SIG-M5 (cell line): Measurements from ENCODE around the gene TXNDC15.
"Not testable (repeated sequence)": the region's sequence is repeated elsewhere in the genome, so short reads cannot be mapped to it uniquely, and the experiment has no call there.

ENCODE experiments used
- DNase-seq: peaks from one replicate; lab custom pipeline; 2025; lab: John Stamatoyannopoulos, UW

TXNDC15 gene

DNA sequence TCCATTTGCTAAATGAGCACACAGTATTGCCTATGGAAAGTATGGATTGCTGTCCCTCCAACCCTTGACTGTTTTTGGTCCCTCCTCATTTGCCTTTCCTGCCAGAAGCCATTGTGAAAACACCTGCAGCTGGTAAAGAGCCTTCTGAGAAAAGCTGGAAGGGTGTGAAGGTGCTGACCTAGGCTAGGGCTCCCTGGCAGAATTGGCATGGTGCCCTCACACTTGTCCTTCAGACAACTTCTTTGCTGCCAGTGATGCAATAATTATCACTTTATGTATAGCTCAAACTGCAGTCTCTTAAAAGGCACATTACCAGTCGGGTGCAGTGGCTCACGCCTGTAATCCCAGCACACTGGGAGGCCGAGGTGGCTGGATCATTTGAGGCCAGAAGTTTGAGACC, 4.2 kb downstream of the TXNDC15 start:
- no peak for DNase-seq

DNA sequence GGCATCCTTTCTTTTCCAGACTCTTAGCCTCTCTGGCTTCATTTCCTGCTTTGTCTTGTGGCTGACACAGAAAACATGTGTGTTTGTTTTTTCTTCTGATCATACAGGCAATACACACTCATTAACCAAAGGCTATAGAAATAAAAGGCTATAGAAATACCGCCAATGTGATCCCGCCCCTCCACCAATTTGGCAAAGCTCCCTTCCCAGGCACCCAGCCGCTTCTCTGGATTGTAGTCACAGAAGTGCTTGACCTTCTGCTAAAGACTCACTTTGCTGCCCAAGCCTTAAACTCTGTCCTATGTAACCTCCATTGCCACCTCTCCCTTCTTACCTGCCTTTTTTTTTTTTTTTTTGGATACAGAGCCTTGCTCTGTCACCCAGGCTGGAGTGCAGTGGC, 5.3 kb downstream of the TXNDC15 start:
- DNase-seq = no peak

DNA sequence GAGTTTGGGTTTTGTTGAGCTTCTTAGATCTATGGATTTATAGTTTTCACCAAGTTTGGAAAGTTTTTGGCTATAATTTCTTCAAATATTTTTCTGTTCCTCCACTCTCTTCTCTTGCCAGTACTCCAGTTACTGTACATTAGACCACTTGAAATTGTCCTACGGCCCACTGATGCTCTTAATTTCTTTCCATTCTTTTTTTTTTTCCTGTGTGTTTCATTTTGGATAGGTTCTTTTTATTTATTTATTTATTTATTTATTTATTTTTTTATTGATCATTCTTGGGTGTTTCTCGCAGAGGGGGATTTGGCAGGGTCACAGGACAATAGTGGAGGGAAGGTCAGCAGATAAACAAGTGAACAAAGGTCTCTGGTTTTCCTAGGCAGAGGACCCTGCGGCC, 6.8 kb downstream of the TXNDC15 start:
- DNase-seq = not testable (repeated sequence)

DNA sequence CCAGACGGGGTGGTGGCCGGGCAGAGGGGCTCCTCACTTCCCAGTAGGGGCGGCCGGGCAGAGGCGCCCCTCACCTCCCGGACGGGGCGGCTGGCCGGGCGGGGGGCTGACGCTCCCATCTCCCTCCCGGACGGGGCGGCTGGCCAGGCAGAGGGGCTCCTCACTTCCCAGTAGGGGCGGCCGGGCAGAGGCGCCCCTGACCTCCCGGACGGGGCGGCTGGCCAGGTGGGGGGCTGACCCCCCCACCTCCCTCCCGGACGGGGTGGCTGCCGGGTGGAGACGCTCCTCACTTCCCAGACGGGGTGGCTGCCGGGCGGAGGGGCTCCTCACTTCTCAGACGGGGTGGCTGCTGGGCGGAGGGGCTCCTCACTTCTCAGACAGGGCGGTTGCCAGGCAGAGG, 7.5 kb downstream of the TXNDC15 start:
- not testable (repeated sequence) for DNase-seq

DNA sequence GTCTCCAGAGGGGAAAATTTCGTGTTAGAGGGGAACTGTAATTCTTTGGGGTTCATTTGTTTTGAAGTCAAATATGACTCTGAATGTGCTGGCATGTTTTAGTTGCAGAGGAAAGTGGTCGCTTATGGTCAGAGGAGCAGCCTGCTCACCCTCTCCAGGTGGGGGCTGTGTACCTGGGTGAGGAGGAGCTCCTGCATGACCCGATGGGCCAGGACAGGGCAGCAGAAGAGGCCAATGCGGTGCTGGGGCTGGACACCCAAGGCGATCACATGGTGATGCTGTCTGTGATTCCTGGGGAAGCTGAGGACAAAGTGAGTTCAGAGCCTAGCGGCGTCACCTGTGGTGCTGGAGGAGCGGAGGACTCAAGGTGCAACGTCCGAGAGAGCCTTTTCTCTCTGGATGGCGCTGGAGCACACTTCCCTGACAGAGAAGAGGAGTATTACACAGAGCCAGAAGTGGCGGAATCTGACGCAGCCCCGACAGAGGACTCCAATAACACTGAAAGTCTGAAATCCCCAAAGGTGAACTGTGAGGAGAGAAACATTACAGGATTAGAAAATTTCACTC, 13.5 kb downstream of the TXNDC15 start:
- no peak for DNase-seq

DNA sequence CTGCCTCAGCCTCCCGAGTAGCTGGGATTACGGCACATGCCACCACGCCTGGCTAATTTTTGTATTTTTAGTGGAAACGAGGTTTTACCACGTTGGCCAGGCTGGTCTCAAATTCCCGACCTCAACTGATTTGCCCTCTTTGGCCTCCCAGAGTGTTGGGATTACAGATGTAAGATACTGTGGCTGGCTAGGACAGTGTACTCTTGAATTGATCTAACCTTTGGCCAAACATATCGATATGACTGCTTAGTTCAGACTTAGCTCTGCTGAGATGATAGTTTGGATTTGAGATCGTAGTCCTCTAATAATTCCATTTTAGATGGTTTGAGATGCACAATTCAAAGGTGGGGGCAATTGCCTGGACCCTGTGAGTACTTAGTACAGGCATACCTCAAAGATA, 15.2 kb downstream of the TXNDC15 start:
- DNase-seq = no peak

DNA sequence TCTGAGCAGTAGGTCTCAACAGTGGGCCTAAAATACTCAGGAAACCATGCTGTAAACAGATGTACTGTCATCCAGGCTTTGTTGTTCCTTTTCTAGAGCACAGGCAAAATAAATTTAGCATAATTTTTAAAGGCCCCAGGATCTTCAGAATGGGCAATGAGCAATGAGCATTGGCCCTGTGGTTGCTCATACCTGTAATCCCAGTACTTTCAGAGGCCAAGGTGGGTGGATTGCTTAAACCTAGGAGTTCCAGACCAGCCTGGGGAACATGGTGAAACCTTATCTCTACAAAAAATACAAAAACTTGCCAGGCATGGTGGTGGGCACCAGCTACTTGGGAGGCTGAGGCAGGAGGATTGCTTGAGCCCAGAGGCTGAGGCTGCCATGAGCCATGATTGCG, 17.3 kb downstream of the TXNDC15 start:
- no peak for DNase-seq

DNA sequence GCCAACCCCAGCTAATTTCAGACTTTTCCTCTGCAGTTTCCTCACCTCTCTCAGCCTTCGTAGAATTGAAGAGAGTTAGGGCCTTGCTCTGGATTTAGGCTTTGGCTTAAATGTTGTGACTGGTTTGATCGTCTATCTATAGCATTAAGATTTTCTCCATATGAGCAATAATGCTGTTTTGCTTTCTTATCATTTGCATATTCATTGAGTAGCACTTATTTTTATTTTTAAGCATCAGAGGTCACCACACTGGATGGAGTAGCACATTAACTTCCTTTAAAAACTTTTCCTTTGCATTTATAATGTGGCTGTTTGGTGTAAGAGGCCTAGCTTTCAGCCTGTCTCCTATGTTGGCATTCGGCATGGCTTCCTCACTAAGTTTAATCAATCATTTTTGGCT, 18.1 kb downstream of the TXNDC15 start:
- no peak for DNase-seq

DNA sequence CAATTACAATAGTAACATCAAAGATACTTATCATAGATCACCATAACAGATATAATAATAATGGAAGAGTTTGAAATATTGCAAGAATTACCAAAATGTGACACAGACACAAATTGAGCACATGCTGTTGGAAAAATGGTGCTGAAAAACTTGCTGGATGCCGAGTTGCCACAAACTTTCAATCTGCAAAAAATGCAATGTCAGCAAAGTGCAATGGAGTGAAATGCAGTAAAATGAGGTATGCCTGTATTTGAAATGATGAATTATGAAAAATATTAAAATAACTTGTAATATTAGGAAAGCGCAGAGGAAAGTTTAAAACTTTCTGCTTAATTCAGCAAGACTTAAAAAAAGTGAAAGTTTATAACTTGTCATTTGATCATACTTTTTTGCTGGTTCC, 18.8 kb downstream of the TXNDC15 start:
- DNase-seq = no peak

DNA sequence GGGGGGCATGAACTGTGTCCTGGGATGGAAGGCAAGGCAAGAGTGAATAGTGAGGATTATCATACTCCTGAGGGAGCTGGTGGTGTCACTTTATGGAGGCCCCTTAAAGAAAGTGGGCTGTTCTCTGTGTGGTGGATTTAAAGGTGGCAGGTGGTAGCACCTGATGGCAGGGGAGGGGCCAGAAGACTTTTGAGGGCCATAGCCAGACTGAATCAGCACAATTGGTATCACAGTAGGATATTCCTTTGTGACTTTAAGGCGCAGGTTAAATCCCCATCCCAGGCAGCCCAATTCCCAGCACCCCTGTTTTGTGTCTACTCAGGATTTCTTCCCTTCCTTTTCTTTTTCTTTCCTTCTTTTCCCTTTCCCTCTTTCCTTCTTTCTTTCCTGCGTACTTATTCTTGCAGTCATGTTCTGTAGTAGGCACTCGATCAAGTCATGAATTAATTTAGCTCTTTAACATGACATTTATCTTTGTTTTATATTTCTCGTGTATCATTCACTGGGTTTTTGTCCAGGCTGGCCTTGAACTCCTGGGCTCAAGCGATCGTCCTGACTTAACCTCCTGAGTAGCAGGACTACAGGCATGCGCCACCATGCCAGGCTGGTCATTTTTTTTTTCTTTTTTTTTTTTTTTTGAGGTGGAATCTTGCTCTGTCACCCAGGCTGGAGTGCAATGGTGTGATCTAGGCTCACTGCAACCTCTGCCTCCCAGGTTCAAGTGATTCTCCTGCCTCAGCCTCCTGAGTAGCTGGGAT, 19.8 kb downstream of the TXNDC15 start:
- no peak for DNase-seq

DNA sequence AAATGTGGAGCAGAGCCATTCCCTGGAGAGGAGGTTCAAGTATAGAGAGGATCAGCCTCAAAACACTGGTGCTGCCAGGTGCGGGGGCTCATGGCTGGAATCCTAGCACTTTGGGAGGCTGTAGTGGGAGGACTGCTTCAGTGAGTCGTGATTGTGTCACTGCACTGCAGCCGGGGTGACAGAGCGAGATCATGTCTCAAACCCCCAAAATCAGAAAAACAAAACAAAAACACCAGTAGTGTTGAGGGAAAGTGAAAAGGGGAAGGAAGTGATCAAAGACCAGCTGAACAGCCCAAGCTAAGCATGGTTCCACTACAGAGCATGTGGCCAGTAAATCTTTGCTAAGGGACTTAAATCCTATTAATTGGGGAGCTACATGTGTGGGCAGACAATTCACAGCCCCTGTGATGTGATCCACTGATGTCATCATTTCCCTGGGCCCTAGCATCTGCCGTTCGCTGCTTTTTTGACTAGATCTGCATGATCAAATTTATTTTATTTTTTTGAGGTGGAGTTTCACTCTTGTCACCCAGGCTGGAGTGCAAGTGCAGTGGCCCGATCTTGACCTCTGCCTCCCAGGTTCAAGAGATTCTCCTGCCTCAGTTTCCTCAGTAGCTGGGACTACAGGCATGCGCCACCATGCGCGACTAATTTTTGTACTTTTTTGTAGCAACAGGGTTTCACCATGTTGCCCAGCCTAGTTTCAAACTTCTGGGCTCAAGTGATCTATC, 28.1 kb downstream of the TXNDC15 start:
- DNase-seq = no peak

DNA sequence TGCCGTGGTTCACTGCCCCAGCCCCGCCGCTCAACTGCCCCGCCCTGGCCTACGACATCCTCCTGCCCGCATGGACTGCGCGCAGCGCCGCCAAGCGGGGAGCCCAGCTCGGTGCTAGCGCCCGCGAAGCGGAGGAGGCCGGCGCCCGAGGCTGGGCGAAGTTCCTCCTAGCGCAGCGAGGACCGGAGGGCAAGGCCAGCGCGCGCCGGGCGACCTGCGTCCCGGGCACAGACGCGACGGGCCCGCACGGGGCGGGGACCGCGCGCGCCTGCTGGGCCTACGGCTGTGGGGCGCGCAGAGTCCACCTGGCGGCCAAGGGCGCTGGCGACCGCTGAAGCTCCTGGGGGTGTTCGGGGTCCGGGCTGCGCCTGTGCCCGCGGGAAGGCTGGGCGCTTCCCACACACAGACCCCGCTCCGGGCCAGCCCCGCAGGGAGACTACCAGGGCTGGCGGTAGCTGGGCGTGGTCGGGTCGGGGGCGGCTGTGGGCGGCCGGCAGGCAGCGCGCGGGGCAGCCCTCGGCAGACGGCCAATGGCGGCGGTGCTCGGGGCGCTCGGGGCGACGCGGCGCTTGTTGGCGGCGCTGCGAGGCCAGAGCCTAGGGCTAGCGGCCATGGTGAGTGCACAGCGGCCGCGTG, 30.6 kb downstream of the TXNDC15 start, which contains the start of gene PCBD2:
Gene PCBD2 (plus strand): TSS at position 522 of the 636 bp plus-strand sequence. CDS start 9 bp downstream, at position 531.
- DNase-seq = peak; percentile 85

DNA sequence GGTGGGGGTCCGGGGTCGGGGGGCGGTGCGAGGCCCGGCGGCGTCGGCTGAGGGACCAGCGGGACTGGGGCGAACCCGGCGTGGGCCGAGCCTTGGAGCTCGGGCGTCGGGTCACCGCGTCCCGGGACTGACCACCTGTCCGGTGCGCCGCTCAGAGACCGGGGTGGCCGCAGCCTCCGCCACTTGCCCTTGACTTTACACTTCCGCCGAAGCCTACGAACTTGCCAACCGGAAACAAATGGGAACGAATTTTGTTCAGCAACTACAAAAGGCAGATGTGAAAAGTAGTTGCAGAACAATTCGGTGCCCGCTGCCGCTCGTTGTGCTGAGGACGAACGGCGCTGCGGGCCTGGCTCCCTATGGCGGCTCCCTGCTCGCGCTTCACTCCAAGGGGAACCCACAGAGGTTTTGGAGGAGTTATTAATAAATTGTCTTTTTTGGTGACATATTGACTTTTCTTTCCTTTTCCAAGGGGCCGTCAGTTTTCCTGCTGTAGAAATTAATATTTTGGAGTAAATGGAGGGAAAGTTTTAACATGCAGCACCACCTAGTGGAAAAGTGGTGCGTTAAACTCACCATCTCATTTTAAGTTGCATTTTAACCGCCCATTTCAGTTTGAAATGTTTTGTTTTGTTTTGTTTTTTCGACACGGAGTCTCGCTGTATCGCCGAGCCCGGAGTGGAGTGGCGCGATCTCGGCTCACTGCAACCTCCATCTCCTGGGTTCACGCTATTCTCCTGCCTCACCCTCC, 31.2 kb downstream of the TXNDC15 start:
- peak; percentile 24 for DNase-seq

DNA sequence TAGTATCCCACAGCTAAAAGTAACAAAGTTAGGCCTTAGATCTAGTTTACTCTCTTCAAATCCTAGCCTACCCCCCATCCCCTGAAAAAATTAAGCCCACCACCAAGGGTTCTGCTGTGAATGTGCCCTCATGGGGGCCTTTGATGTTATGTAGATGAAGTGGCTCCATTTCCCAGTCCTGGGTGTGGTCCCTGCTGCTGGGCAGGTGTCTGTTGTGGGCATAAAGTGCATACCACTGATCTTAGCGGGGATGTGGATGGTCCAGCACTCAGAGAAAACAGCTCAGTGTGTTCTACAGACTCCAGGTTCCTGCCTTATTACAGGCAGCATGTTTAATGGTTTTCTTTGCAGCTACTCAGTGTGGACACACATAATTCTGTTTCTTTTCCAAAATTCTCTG, 32.6 kb downstream of the TXNDC15 start:
- DNase-seq = no peak

DNA sequence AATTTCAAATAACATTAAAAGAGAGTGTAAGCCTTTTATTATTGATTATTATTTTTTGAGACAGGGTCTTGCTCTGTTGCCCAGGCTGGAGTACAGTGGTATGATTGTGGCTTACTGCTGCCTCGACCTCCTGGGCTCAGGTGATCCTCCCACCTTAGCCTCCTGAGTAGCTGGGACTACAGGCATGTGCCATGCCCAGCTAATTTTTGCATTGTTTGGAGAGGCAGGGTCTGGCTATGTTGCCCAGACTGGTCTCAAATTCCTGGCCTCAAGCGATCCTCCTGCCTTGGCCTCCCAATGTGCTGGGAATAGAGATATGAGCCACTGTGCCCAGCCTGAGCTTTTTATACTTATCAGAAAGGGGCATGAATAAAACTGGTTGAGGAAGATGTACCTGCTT, 36.6 kb downstream of the TXNDC15 start:
- DNase-seq = not testable (repeated sequence)

DNA sequence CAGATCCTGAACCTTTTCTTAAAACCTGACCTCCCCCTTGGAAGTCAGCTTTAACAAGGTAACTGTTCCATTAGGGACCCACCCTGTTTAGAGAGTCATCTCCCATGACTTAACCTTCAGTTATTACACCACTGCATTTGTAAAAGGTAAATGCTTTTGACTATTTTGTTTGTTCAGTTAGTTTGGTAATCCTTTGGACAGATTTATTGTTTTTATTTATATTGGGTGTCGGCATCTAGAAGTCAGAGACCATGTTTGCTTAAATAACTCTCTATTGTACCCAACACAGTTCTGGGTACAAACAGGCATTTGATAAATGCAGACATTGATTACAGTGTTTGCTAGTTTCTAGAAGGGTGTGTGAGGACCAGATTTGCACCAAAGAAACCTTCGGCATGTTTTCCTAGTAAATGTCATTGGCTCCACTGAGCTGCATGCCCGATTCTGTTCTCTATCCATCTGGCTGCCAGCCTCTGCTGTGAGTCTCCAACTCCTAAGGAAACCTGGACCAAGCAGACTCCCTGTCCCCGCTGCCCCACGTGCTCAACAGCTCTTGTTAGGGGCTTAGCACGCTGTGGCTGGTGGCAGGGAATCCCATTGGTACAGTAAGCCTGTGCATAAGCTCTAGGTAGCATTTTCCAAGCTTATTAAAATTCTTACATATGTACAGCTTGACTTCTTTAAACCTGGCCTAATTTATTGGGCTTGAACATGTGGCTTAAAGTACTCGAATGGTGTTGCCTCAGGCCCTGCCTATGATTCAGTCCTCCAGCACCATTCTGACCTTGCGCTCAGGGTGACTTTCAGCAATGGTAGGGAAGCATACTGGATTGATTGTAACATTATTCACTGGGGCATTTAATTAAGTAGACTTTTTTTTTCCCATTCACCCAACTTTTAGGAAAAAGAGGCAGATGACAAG, 37.4 kb downstream of the TXNDC15 start:
- DNase-seq = no peak

DNA sequence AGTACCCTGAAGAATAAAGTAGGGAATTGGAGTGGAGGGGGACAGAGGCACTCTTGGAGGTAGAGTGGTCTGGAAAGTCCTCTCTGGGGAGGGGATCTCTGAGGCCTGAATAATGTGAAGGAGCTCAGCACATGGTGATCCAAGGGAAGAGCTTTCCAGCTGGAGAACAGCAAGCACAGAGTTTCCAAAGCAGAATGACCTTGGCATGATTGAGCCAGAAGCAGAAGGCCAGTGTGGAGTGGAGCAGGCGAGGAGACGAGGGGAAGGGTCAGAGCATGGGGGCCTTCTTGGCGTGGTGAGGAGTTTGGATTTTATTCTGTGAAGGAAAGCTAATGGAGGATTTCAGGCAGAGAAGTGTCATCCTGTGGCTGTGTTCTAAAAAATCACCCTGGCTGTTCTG, 39.1 kb downstream of the TXNDC15 start:
- DNase-seq = no peak

DNA sequence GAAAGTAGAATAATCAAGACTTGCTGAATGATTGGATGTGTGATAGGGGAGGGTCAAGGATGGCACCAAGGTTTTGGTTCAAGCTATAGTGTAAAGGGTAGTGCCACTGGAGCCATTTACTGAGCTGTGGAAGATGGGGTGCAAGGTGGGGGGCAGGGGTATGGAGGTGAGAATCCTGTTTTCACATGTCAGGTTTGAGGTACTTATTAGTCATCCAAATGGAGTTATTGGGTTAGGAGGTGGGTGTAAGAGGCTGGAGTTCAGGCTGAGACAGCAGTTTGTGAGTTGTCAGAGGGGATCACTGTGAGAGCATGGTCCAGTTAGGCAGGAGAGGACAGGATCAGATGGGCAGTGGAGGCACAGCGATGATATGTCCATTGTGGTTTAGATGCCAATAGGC, 39.6 kb downstream of the TXNDC15 start:
- DNase-seq = no peak

DNA sequence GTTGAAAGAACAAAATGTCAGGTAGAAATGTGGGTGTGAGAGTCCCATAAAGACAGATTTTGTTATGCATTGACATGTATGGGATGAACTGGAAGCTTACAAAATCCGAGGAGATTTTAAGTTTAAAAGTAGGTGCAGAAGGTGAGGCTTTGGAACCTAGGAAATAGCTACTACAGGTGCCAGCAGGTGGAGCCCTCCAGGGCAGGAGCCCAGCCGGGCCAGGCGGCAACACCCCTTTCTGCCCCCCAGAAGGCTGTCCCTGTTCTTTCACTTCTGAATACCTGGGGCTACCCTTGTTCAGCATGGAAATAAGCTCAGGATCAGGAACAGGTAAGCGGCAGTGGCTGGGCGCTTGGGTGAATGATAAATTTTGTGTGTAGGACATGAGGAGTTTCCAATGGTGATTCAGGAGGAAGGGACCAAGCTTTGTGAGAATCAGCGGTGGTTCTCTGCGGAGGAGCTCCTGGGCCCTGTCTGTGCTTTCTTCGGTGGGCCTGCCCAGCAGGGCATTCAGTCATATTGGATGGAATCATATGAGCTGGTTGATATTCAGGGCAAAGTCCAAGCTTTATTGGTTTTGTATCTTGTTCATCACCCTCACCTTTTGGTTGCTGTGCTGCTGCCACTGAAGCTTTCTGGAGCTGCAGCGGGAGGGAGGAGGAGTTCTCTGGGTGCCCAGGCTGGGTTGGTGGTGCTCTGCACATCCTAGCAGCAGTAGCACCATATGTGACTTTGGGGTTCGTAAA, 43.1 kb downstream of the TXNDC15 start:
- DNase-seq = no peak

DNA sequence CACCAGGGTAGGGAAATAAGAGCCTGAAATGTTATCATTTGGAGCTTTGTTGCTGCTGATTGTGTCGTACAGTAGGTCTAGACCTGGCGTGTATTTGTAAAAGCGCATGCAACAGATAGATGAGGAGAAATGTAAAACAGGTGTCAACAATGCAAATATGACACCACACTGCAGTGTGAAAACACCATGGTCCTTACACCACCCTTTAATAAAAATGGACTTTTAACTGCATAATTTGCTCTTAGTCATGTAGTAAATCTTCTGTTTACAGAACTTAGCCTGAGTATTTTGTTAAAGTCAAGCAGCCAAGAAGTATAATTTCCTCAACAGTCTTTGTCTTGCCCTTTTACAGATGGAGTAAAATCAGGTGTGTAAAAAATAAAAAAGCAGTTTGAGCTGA, 44.7 kb downstream of the TXNDC15 start:
- no peak for DNase-seq
